CD4-positive, alpha-beta T cell (primary cell): ENCODE data around the gene C11orf54. TPM values are rescaled to one million over a fixed set of nuclear protein-coding genes. Genes with fewer than 3 reads are reported as not detected.

Experiments
- ATAC-seq: fragments of 200-7000 bp; cut with Tn5 transposase; one replicate; pipeline ENCODE4 v1.10.0; 2022; ENCODE audit warnings: mild to moderate bottlenecking; ENCODE audit not compliant: poor library complexity
- CTCF ChIA-PET: fragments of 350-600 bp; sonication (Branson Sonifier 250); formaldehyde crosslinking; loops from one replicate; lab custom pipeline; 2021; ENCODE audit warnings: antibody characterized with exemption, inconsistent platforms; lab: Charles Lee
- POLR2A ChIA-PET: fragments of 350-600 bp; sonication (Branson Sonifier 250); formaldehyde crosslinking; loops from one replicate; lab custom pipeline; 2021; ENCODE audit warnings: antibody characterized with exemption, inconsistent platforms; lab: Charles Lee
- DNase-seq, 14 experiments: peaks; one replicate each; pipeline ENCODE4 v3.0.0-alpha.2; 2013 to 2020; ENCODE audit warnings: mixed read lengths in 2 of 14
- H3K27ac ChIP-seq, 2 donors: one replicate each; pipeline versions ENCODE4 v1.5.1 to v1.7.0; 2013; ENCODE audit warnings: low read length in 2 of 2, low read depth in 1 of 2, mild to moderate bottlenecking in 1 of 2
- H3K27me3 ChIP-seq, 2 experiments: 1 replicate in 1 of 2; 2 replicates in 1 of 2; pipeline versions ENCODE4 v1.6.1 to v1.7.0; 2013; ENCODE audit warnings: low read length in 2 of 2, control low read depth in 1 of 2, mild to moderate bottlenecking in 1 of 2, moderate library complexity in 1 of 2; ENCODE audit not compliant: insufficient read depth in 2 of 2, control insufficient read depth in 1 of 2
- H3K36me3 ChIP-seq: one replicate; pipeline ENCODE4 v1.6.1; 2013; ENCODE audit warnings: low read length, control low read depth; ENCODE audit not compliant: insufficient read depth
- H3K4me1 ChIP-seq: one replicate; pipeline ENCODE4 v1.6.1; 2013; ENCODE audit warnings: low read length, control low read depth; ENCODE audit not compliant: insufficient read depth
- H3K4me3 ChIP-seq: one replicate; pipeline ENCODE4 v1.5.1; 2013; ENCODE audit warnings: mild to moderate bottlenecking, low read length, moderate library complexity
- H3K9me3 ChIP-seq, 2 experiments: 1 replicate in 1 of 2; 2 replicates in 1 of 2; pipeline versions ENCODE4 v1.6.1 to v1.7.0; 2013; ENCODE audit warnings: low read length in 2 of 2, mild to moderate bottlenecking in 2 of 2, control low read depth in 1 of 2, moderate library complexity in 1 of 2; ENCODE audit not compliant: control insufficient read depth in 1 of 2, insufficient read depth in 1 of 2
- H3K27ac Mint-ChIP-seq: one replicate; pipeline ENCODE4 v1.8.0; 2020; ENCODE audit warnings: mixed read lengths
- H3K27me3 Mint-ChIP-seq: one replicate; pipeline ENCODE4 v1.8.0; 2021; ENCODE audit warnings: mixed read lengths
- H3K36me3 Mint-ChIP-seq: one replicate; pipeline ENCODE4 v1.8.0; 2021; ENCODE audit warnings: low read depth, mixed read lengths
- H3K4me1 Mint-ChIP-seq: one replicate; pipeline ENCODE4 v1.8.0; 2021; ENCODE audit warnings: low read depth, mixed read lengths
- H3K4me3 Mint-ChIP-seq: one replicate; pipeline ENCODE4 v1.8.0; 2020; ENCODE audit warnings: mild to moderate bottlenecking, mixed read lengths
- H3K9me3 Mint-ChIP-seq: one replicate; pipeline ENCODE4 v1.8.0; 2020; ENCODE audit warnings: mixed read lengths
- CTCF ChIP-seq: fragments of 200-600 bp; IDR thresholded peaks from one replicate; pipeline ENCODE4 v1.8.0; 2022; ENCODE audit warnings: antibody characterized with exemption, mild to moderate bottlenecking
- intact Hi-C, 2 experiments: fragments of 100-400 bp; cut with DNase I in 1 of 2; cut with micrococcal nuclease in 1 of 2; formaldehyde crosslinking; loops; one replicate each; pipeline versions ENCODE4 v1.15.1 to v1.9.0; 2023 to 2025; cut with DNase I, micrococcal nuclease
- total RNA-seq, 174 experiments: library from RNA in 2 of 174; stranded (reverse) in 2 of 174; gene quantifications; one replicate each; pipeline ENCODE4 v1.2.3 and lab custom pipeline; 2021 to 2026

C11orf54 gene
- total RNA-seq, 2 experiments from 2014 or later = 6.8 to 8.0 TPM

- H3K4me3 Mint-ChIP-seq = no peak overlapping the region
- CTCF ChIA-PET = no interaction called here
These were observed 28.7 kb downstream of the C11orf54 start for GRCh38 chr11:93770160-93770559.

GRCh38 chr11:93772123-93772522 lies 30.7 kb downstream of the C11orf54 start:
- POLR2A ChIA-PET = interaction anchor here (1.2 kb wide), 1 partner anchor 12 kb away, joined by 5 read pairs; the partner anchor contains the start of gene MED17
- no peaks in the 10 kb centered on the region for H3K36me3 Mint-ChIP-seq
- Histone ChIP-seq H3K36me3 (no peaks in the 10 kb centered on the region), H3K4me3 (no peak overlapping the region), H3K27me3 (no peaks in the 10 kb centered on the region), H3K4me1 (no peaks in the 10 kb centered on the region), H3K9me3 (peaks cover 0 to 20% of the 10 kb centered on the region in 2 experiments), H3K27ac (no peak overlapping the region)
- H3K4me1 Mint-ChIP-seq = no peaks in the 10 kb centered on the region
- no peak for TF ChIP-seq CTCF
- H3K9me3 Mint-ChIP-seq = no peaks in the 10 kb centered on the region
- DNase-seq = no peak
- no peak overlapping the region for H3K27ac Mint-ChIP-seq
- ATAC-seq = no peak
- intact Hi-C loops = no loop called here
- CTCF ChIA-PET = interaction anchor here (1.3 kb wide), 1 partner anchor 12 kb away, joined by 3 read pairs; the partner anchor contains the start of gene MED17
- H3K4me3 Mint-ChIP-seq = no peak overlapping the region
- H3K27me3 Mint-ChIP-seq = no peaks in the 10 kb centered on the region

More at GRCh38 chr11:93770160-93770559, 28.7 kb downstream of the C11orf54 start:
- no peaks in the 10 kb centered on the region for H3K36me3 Mint-ChIP-seq
- H3K4me1 Mint-ChIP-seq = no peaks in the 10 kb centered on the region
- no peaks in the 10 kb centered on the region for H3K36me3 ChIP-seq
- POLR2A ChIA-PET = no interaction called here
- H3K9me3 Mint-ChIP-seq = no peaks in the 10 kb centered on the region
- H3K27ac Mint-ChIP-seq = no peak overlapping the region
- H3K4me3 ChIP-seq = no peak overlapping the region
- H3K9me3 ChIP-seq = peaks cover 0 to 21% of the 10 kb centered on the region in 2 experiments
- TF ChIP-seq CTCF = no peak
- no peaks in the 10 kb centered on the region for H3K27me3 Mint-ChIP-seq
- H3K27ac ChIP-seq = no peak overlapping the region
- no peak for DNase-seq
- intact Hi-C loops = no loop called here
- H3K4me1 ChIP-seq = no peaks in the 10 kb centered on the region
- no peak for ATAC-seq
- no peaks in the 10 kb centered on the region for H3K27me3 ChIP-seq

GRCh38 chr11:93773045-93773477 lies 31.6 kb downstream of the C11orf54 start:
- no peak for ATAC-seq
- no peaks in the 10 kb centered on the region for H3K4me1 Mint-ChIP-seq
- POLR2A ChIA-PET = interaction anchor here (1.2 kb wide), 1 partner anchor 11 kb away, joined by 5 read pairs; the partner anchor contains the start of gene MED17

More at GRCh38 chr11:93773045-93773477, 31.6 kb downstream of the C11orf54 start:
- intact Hi-C loops = no loop called here
- H3K27ac Mint-ChIP-seq = no peak overlapping the region
- Histone ChIP-seq H3K27me3 (no peaks in the 10 kb centered on the region), H3K4me3 (no peak overlapping the region), H3K27ac (no peak overlapping the region), H3K36me3 (no peaks in the 10 kb centered on the region), H3K9me3 (peaks cover 0 to 14% of the 10 kb centered on the region in 2 experiments), H3K4me1 (no peaks in the 10 kb centered on the region)
- no peaks in the 10 kb centered on the region for H3K9me3 Mint-ChIP-seq
- H3K36me3 Mint-ChIP-seq = no peaks in the 10 kb centered on the region
- no peak for TF ChIP-seq CTCF
- H3K27me3 Mint-ChIP-seq = no peaks in the 10 kb centered on the region
- CTCF ChIA-PET = interaction anchor here (1.3 kb wide), 1 partner anchor 11 kb away, joined by 3 read pairs; the partner anchor contains the start of gene MED17
- H3K4me3 Mint-ChIP-seq = no peak overlapping the region
- DNase-seq = no peak
